K562 (cell line): ENCODE data around the gene ZNF140. TPM values are rescaled to one million over a fixed set of nuclear protein-coding genes. Genes with fewer than 3 reads are reported as not detected.

Experiments used
- ARID3B ChIP-seq: fragments of 250-450 bp; sonication (Bioruptor Pico); IDR thresholded peaks from 2 replicates; pipeline ENCODE4 v1.4.0; 2020; ENCODE audit warnings: borderline replicate concordance
- BCL6 ChIP-seq: fragments of 250-450 bp; sonication (Bioruptor Pico); IDR thresholded peaks from 2 replicates; pipeline ENCODE4 v1.4.0; 2020
- BCLAF1 ChIP-seq, 2 experiments: fragments of 450-650 bp in 1 of 2; IDR thresholded peaks; 2 replicates each; pipeline ENCODE4 v1.6.1; 2011 to 2017; ENCODE audit warnings: low read depth in 2 of 2, antibody characterized with exemption in 1 of 2, borderline replicate concordance in 1 of 2, low read length in 1 of 2, mild to moderate bottlenecking in 1 of 2, mixed read lengths in 1 of 2; ENCODE audit not compliant: control insufficient read depth in 1 of 2
- CREM ChIP-seq: IDR thresholded peaks from 2 replicates; pipeline ENCODE4 v1.6.1; 2014; ENCODE audit warnings: antibody characterized with exemption, low read depth
- ELF2 ChIP-seq: fragments of 250-450 bp; sonication (Bioruptor Pico); IDR thresholded peaks from 2 replicates; pipeline ENCODE4 v1.5.0; 2021; ENCODE audit warnings: mild to moderate bottlenecking
- ETS1 ChIP-seq: conservative IDR thresholded peaks from 2 replicates; pipeline ENCODE4 v1.6.1; 2011; ENCODE audit warnings: low read depth, mild to moderate bottlenecking, low read length; ENCODE audit not compliant: control insufficient read depth
- FOXM1 ChIP-seq, 2 experiments: fragments of 450-650 bp in 1 of 2; sonication (generic) in 1 of 2; formaldehyde crosslinking in 1 of 2; IDR thresholded peaks; 2 replicates each; pipeline versions ENCODE4 v1.6.1 to v1.9.0; 2017 to 2022; ENCODE audit warnings: low read depth in 2 of 2, mild to moderate bottlenecking in 2 of 2, missing genetic modification reagents in 1 of 2, moderate library complexity in 1 of 2
- GABPA ChIP-seq: fragments of 200-800 bp; sonication (Bioruptor generic); conservative IDR thresholded peaks from 2 replicates; pipeline ENCODE4 v1.6.1; 2016; ENCODE audit warnings: low read depth, missing genetic modification characterization, missing compliant biosample characterization
- JUND ChIP-seq, 2 experiments: IDR thresholded peaks; 2 replicates in 1 of 2; 3 replicates in 1 of 2; pipeline ENCODE4 v1.6.1; 2011; ENCODE audit warnings: borderline replicate concordance in 2 of 2, low read depth in 2 of 2, low read length in 2 of 2, improper control_type of control experiment in 1 of 2, missing biosample characterization in 1 of 2, missing genetic modification characterization in 1 of 2, missing genetic modification reagents in 1 of 2
- LARP7 ChIP-seq: fragments of 450-650 bp; IDR thresholded peaks from 2 replicates; pipeline ENCODE4 v1.6.1; 2016
- MED1 ChIP-seq: sonication (generic); formaldehyde crosslinking; IDR thresholded peaks from 2 replicates; pipeline ENCODE4 v1.8.1; 2023; ENCODE audit warnings: missing genetic modification reagents, borderline replicate concordance
- NBN ChIP-seq: fragments of 450-650 bp; IDR thresholded peaks from 2 replicates; pipeline ENCODE4 v1.6.1; 2016; ENCODE audit warnings: low read depth, mild to moderate bottlenecking
- NCOA4 ChIP-seq: fragments of 450-650 bp; IDR thresholded peaks from 2 replicates; pipeline ENCODE4 v1.6.1; 2018; ENCODE audit warnings: mild to moderate bottlenecking; ENCODE audit not compliant: partially characterized antibody
- NR1H2 ChIP-seq: sonication (generic); formaldehyde crosslinking; IDR thresholded peaks from 2 replicates; pipeline ENCODE4 v1.4.0; 2020; ENCODE audit warnings: mild to moderate bottlenecking, missing genetic modification reagents
- SIN3A ChIP-seq, 2 experiments: fragments of 150-350 bp in 1 of 2; IDR thresholded peaks; 2 replicates each; pipeline ENCODE4 v1.6.1; 2011 to 2016; ENCODE audit warnings: borderline replicate concordance in 2 of 2, low read depth in 2 of 2, low read length in 2 of 2, mild to moderate bottlenecking in 2 of 2, moderate library complexity in 2 of 2; ENCODE audit not compliant: control insufficient read depth in 1 of 2
- TBL1XR1 ChIP-seq, 2 experiments: IDR thresholded peaks; 2 replicates each; pipeline ENCODE4 v1.6.1; 2012; ENCODE audit warnings: improper control_type of control experiment in 2 of 2, low read length in 2 of 2, mild to moderate bottlenecking in 1 of 2
- ZBTB12 ChIP-seq: fragments of 250-450 bp; sonication (Bioruptor Pico); IDR thresholded peaks from 2 replicates; pipeline ENCODE4 v1.4.0; 2020
- ZNF655 ChIP-seq: fragments of 250-450 bp; sonication (Bioruptor Pico); IDR thresholded peaks from 2 replicates; pipeline ENCODE4 v1.5.0; 2021
- ZNF695 ChIP-seq: fragments of 450-650 bp; formaldehyde crosslinking; IDR thresholded peaks from 2 replicates; pipeline ENCODE4 v1.4.0; 2020; ENCODE audit warnings: mild to moderate bottlenecking, moderate library complexity
- polyA plus RNA-seq, 8 experiments: library from polyadenylated mRNA; depleted of rRNA in 4 of 8; stranded (reverse) in 5 of 8; unstranded in 3 of 8; fragments of >200 nt; fragmentation: Nextera tagmentation in 2 of 8; fragmentation: Illumina TruSeq in 1 of 8; extraction: Ambion mirVana in 2 of 8; extraction: Trizol in 1 of 8; gene quantifications; 2 replicates each; pipeline versions ENCODE4 v1.2.1 to v1.2.3, GENCODE V29; 2011 to 2014; ENCODE audit warnings: inconsistent platforms in 1 of 8, missing spikeins in 1 of 8
- total RNA-seq, 7 experiments: library from RNA; depleted of rRNA in 6 of 7; stranded (reverse); fragments of >200 nt in 6 of 7; fragmentation: Illumina TruSeq in 2 of 7; extraction: Trizol in 2 of 7; gene quantifications; 2 replicates each; pipeline versions ENCODE4 v1.2.1 to v1.2.3, GENCODE V29; 2011 to 2021; ENCODE audit warnings: low replicate concordance in 1 of 7

The ZNF140 gene
- total and polyA plus RNA-seq, 9 of the 15 experiments (the other 6 are each of a cell fraction or from before 2014, with no cell fraction given): 1.6 to 10.9 (median 5.3) TPM

- TF ChIP-seq TBL1XR1 (IDR thresholded peaks at IDR 0.05; ENCODE audit: low read length in 2 of 2) (peak in 1 of 2 experiments; percentile 58; a peak in 2 of 4 replicates), ELF2 (CRISPR knock-in tag) (peak; percentile 95), JUND (IDR thresholded peaks at IDR 0.05; ENCODE audit: borderline replicate concordance, low read depth, low read length) (peak; percentile 59), JUND (tag; IDR thresholded peaks at IDR 0.05; ENCODE audit: borderline replicate concordance, low read depth, low read length) (no peak; the same call in 1 of the 3 replicates), NCOA4 (no peak), ZNF655 (CRISPR knock-in tag) (no peak), LARP7 (no peak), NBN (0 out of 2 replicates have a peak, but pooled peaks have one; percentile 24), GABPA (tag) (peak; percentile 95), FOXM1 (IDR thresholded peaks at IDR 0.05; ENCODE audit: low read depth) (no peak), FOXM1 (CRISPR knock-in tag; IDR thresholded peaks at IDR 0.05; ENCODE audit: low read depth) (no peak), ZNF695 (CRISPR knock-in tag) (no peak), ARID3B (no peak), BCL6 (CRISPR knock-in tag) (no peak), NR1H2 (CRISPR knock-in tag) (no peak), CREM (peak; percentile 99), ZBTB12 (peak; percentile 97), BCLAF1 (IDR thresholded peaks at IDR 0.05; ENCODE audit: borderline replicate concordance in 1 of 2, control insufficient read depth in 1 of 2, low read depth in 2 of 2, low read length in 1 of 2) (0 out of 4 replicates have a peak, but pooled peaks of 1 of the 2 experiments have one; percentile 76), SIN3A (IDR thresholded peaks at IDR 0.05; ENCODE audit: borderline replicate concordance in 2 of 2, control insufficient read depth in 1 of 2, low read depth in 2 of 2, low read length in 2 of 2) (peak in 1 of 2 experiments; percentile 32; a peak in 1 of 4 replicates), ETS1 (peak; percentile 94), MED1 (CRISPR knock-in tag) (no peak)
Observed at GRCh38 chr12:133080026-133080367, 726 bp upstream of the ZNF140 start (continued).
